Tibial artery (tissue), 4 donors: Measurements from ENCODE around the gene DSN1.
"Not testable (repeated sequence)": the region's sequence is repeated elsewhere in the genome, so short reads cannot be mapped to it uniquely, and the experiment has no call there.

Experiments used
- DNase-seq, 2 donors: peaks; one replicate each; pipeline ENCODE4 v3.0.0-alpha.2; 2019
- H3K27ac ChIP-seq, 2 donors: fragments of 200-600 bp; sonication (generic) in 1 of 2; 1 replicate in 1 of 2; 2 replicates in 1 of 2; pipeline ENCODE4 v1.5.1; 2018 to 2019; ENCODE audit warnings: mild to moderate bottlenecking in 1 of 2
- H3K27me3 ChIP-seq, 2 donors: fragments of 200-600 bp; sonication (generic) in 1 of 2; one replicate each; pipeline versions ENCODE4 v1.5.1 to v1.6.0; 2016 to 2019
- H3K36me3 ChIP-seq, 3 donors: fragments of 200-600 bp; sonication (generic) in 2 of 3; one replicate each; pipeline ENCODE4 v1.5.1; 2016 to 2019; ENCODE audit warnings: mild to moderate bottlenecking in 2 of 3
- H3K4me1 ChIP-seq, 4 donors: fragments of 200-600 bp; sonication (generic) in 2 of 4; 1 replicate in 3 of 4; 2 replicates in 1 of 4; pipeline ENCODE4 v1.5.1; 2016 to 2019
- H3K4me3 ChIP-seq, 2 donors: fragments of 200-600 bp; sonication (generic) in 1 of 2; 1 replicate in 1 of 2; 2 replicates in 1 of 2; pipeline ENCODE4 v1.5.1; 2018 to 2019; ENCODE audit warnings: mild to moderate bottlenecking in 2 of 2
- H3K9me3 ChIP-seq, 3 donors: fragments of 200-600 bp; sonication (generic) in 1 of 3; one replicate each; pipeline ENCODE4 v1.5.1; 2016 to 2019
- CTCF ChIP-seq, 2 experiments: fragments of 200-600 bp in 1 of 2; fragments of 450-650 bp in 1 of 2; IDR thresholded peaks; one replicate each; pipeline ENCODE4 v1.5.1; 2017 to 2019; ENCODE audit warnings: antibody characterized with exemption in 2 of 2, mild to moderate bottlenecking in 1 of 2, moderate library complexity in 1 of 2
- intact Hi-C: fragments of 100-400 bp; cut with DNase I; formaldehyde crosslinking; loops from one replicate; pipeline ENCODE4 v1.15.0; 2023; ENCODE audit warnings: low total_unique reads

Gene DSN1

GRCh38 chr20:36802326-36803222, 29.0 kb upstream of the DSN1 start:
- no peak for DNase-seq
- H3K27ac ChIP-seq = peak overlapping the region in 1 of 2 donors; percentile 30
- peaks cover 86 to 94% (median 92%) of the 10 kb centered on the region in 3 donors for H3K36me3 ChIP-seq

GRCh38 chr20:36800410-36800809, 26.8 kb upstream of the DSN1 start:
- Histone ChIP-seq H3K9me3 (no peaks in the 10 kb centered on the region), H3K27ac (no peak overlapping the region), H3K36me3 (peaks cover 86 to 93% (median 92%) of the 10 kb centered on the region in 3 donors), H3K4me1 (peaks cover 0 to 11% (median 0%) of the 10 kb centered on the region in 4 donors), H3K27me3 (no peaks in the 10 kb centered on the region), H3K4me3 (no peak overlapping the region)
- no peak for TF ChIP-seq CTCF (IDR thresholded peaks at IDR 0.05)
- no peak for DNase-seq
- intact Hi-C loops = no loop called here

More at GRCh38 chr20:36802326-36803222, 29.0 kb upstream of the DSN1 start:
- Histone ChIP-seq H3K4me1 (peaks cover 0 to 11% (median 0%) of the 10 kb centered on the region in 4 donors), H3K27me3 (no peaks in the 10 kb centered on the region), H3K9me3 (no peaks in the 10 kb centered on the region), H3K4me3 (no peak overlapping the region)
- no peak for TF ChIP-seq CTCF (IDR thresholded peaks at IDR 0.05)
- intact Hi-C loops = no loop called here

- H3K27me3 ChIP-seq, H3K27ac ChIP-seq, DNase-seq, intact Hi-C loops, H3K9me3 ChIP-seq, H3K4me3 ChIP-seq: not testable (repeated sequence)
- Histone ChIP-seq H3K4me1 (peaks cover 0 to 11% (median 0%) of the 10 kb centered on the region in 4 donors), H3K36me3 (peaks cover 82 to 95% (median 91%) of the 10 kb centered on the region in 3 donors)
Measured at GRCh38 chr20:36799313-36799712, 25.8 kb upstream of the DSN1 start.

GRCh38 chr20:36796875-36797274, 23.3 kb upstream of the DSN1 start:
- H3K4me3 ChIP-seq = no peak overlapping the region
- H3K9me3 ChIP-seq = no peaks in the 10 kb centered on the region
- H3K27me3 ChIP-seq = no peaks in the 10 kb centered on the region
- no peak for TF ChIP-seq CTCF (IDR thresholded peaks at IDR 0.05)
- no peak overlapping the region for H3K27ac ChIP-seq
- peaks cover 79 to 90% (median 89%) of the 10 kb centered on the region in 3 donors for H3K36me3 ChIP-seq
- H3K4me1 ChIP-seq = peaks cover 0 to 11% (median 2%) of the 10 kb centered on the region in 4 donors
- DNase-seq = no peak
- intact Hi-C loops = no loop called here

GRCh38 chr20:36796117-36796516, 22.6 kb upstream of the DSN1 start:
- intact Hi-C loops = no loop called here
- no peak overlapping the region for H3K27ac ChIP-seq
- H3K9me3 ChIP-seq = no peaks in the 10 kb centered on the region
- H3K4me1 ChIP-seq = peaks cover 0 to 10% (median 2%) of the 10 kb centered on the region in 4 donors
- H3K36me3 ChIP-seq = peaks cover 73 to 97% (median 91%) of the 10 kb centered on the region in 3 donors
- no peak for DNase-seq
- TF ChIP-seq CTCF (IDR thresholded peaks at IDR 0.05) = no peak
- no peaks in the 10 kb centered on the region for H3K27me3 ChIP-seq
- H3K4me3 ChIP-seq = no peak overlapping the region

GRCh38 chr20:36795691-36796090, 22.1 kb upstream of the DSN1 start:
- peaks cover 69 to 98% (median 91%) of the 10 kb centered on the region in 3 donors for H3K36me3 ChIP-seq
- H3K27ac ChIP-seq = no peak overlapping the region

More at GRCh38 chr20:36795691-36796090, 22.1 kb upstream of the DSN1 start:
- intact Hi-C loops = no loop called here
- H3K27me3 ChIP-seq = no peaks in the 10 kb centered on the region
- no peak for DNase-seq
- TF ChIP-seq CTCF (IDR thresholded peaks at IDR 0.05) = no peak
- H3K4me3 ChIP-seq = no peak overlapping the region
- no peaks in the 10 kb centered on the region for H3K9me3 ChIP-seq
- H3K4me1 ChIP-seq = peaks cover 0 to 10% (median 2%) of the 10 kb centered on the region in 4 donors
